ENCODE results near the gene HEY2. TPM values are rescaled to one million over a fixed set of nuclear protein-coding genes. Genes with fewer than 3 reads are reported as not detected.
A peak's percentile ranks its signal among the peaks of the same experiment; 100 is the strongest.

HEY2 gene
- total RNA-seq, 2 experiments from 2014 or later: not detected

DNA sequence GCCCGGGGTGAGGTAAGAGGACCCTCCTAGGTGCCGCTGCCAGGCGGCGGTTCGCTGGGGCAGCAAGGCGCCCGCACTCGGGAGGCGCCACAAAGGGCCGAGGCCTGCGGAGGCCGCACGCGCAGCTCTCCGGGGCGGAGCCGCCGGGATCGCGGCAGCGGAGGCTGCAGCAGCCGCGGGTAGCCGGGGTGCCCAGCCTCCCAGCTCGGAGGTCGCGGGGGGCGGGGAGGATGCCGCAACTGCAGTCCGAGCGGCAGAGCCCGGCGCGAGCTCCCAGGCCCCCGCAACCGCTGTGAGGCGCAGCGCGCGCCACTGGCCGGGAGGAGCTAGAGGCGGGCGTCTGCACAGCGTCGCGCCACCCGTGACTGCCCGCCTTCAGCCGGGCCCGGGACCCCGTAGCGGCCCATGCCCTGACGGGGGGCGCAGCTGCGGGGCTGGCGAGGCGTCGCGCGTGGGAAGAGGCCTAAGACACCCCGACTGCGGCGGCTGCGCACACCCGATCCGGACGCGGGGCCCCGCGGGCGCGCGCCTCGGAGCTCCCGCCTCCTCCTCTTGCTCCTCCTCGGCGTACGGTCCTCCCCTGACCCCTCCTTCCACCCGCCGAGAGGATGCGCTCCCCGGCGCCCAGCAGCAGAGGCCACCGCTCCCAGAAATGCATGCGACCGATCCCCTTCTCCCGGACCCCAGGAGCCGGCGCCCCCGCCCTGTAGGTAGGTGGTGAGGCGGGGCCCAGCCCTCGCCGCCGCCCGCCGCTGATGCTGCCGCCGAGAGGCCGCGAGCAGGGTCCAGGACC lies 41.1 kb downstream of the HEY2 start, which contains the start of gene NCOA7:
NCOA7 (plus strand) TSS at position 603 of the 793 bp plus-strand sequence. CDS start 24,395 bp downstream, outside the sequence.
- peak; percentile 76 for ATAC-seq
- POLR2A ChIA-PET: interaction anchor here (0.7 to 2.9 kb wide), 8 partner anchors 9 to 167 kb away, joined by 3 to 62 read pairs (median 6); partner anchors contain the start of gene HINT3
- H3K4me1 Mint-ChIP-seq: peaks cover 52% of the 10 kb centered on the region

DNA sequence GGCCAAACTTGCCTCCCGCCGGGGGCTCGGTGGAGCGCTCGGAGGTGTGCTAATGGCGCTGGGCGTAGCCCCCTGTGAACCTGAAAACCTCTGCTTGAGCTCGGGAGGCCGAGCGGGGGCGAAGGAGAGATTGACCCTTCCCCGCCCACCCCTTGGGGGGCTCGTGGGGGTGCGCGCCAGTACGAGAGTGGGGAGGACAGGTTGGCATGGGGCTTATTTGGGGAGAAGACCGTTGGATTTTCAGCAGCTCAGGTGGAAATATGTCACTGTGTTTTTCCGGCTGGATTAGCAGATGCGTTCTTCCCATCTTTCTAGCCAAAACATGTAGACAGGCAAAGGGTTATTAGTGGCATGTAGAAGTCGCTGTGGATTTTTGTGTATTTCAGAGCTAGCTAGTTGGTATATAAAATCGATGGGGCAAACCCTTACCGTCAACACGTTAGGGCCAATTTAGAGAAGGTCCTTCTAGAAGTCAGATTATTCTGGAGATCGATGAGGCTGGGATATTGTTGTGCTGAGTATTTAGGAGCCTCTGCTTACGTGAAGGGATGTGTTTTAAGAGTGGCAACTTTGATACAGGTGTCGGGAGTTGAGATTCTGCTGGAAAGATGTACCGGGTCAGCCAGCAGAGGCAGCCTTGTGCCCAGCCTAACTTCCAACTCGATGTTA lies 41.9 kb downstream of the HEY2 start:
- ChIA-PET CTCF (interaction anchor here (0.7 to 4.0 kb wide), 33 partner anchors 10 to 478 kb away, joined by 3 to 80 read pairs (median 4); partner anchors contain the start of genes HINT3 and TRMT11), POLR2A (interaction anchor here (0.7 to 2.9 kb wide), 8 partner anchors 10 to 166 kb away, joined by 3 to 62 read pairs (median 6); partner anchors contain the start of gene HINT3)
- peaks cover 19% of the 10 kb centered on the region for H3K36me3 Mint-ChIP-seq (ENCODE audit: low read depth)
- ATAC-seq: peak; percentile 40
- H3K27me3 Mint-ChIP-seq: no peaks in the 10 kb centered on the region
- DNase-seq: peak; percentile 68
- peak overlapping the region; percentile 96 for H3K4me3 Mint-ChIP-seq
- intact Hi-C loops (cut with DNase I, micrococcal nuclease): loop anchor here (1.0 to 5.0 kb wide), 5 partner anchors 13 to 1476 kb away; partner anchors contain the start of genes RNF146 (in 1 of the 2) and TRMT11 (in 1 of the 2)
- H3K9me3 Mint-ChIP-seq (ENCODE audit: low read depth): no peaks in the 10 kb centered on the region
- peak overlapping the region; percentile 91 for H3K27ac Mint-ChIP-seq
- peaks cover 55% of the 10 kb centered on the region for H3K4me1 Mint-ChIP-seq

More for the DNA sequence above, 41.1 kb downstream of the HEY2 start, which contains the start of gene NCOA7:
- no peaks in the 10 kb centered on the region for H3K9me3 Mint-ChIP-seq (ENCODE audit: low read depth)
- H3K27me3 Mint-ChIP-seq: no peaks in the 10 kb centered on the region
- H3K36me3 Mint-ChIP-seq (ENCODE audit: low read depth): peaks cover 23% of the 10 kb centered on the region
- CTCF ChIA-PET: interaction anchor here (0.6 to 4.0 kb wide), 26 partner anchors 9 to 206 kb away, joined by 3 to 80 read pairs (median 4); partner anchors contain the start of genes HINT3 and TRMT11
- H3K27ac Mint-ChIP-seq: peak within 1 kb of the TSS; percentile 95
- intact Hi-C loops (cut with DNase I, micrococcal nuclease): loop anchor here (1.0 to 5.0 kb wide), 8 partner anchors 9 to 1477 kb away; partner anchors contain the start of genes HEY2 (in 1 of the 2), HINT3 (in 1 of the 2), RNF146 (in 1 of the 2) and TRMT11 (in 1 of the 2)
- H3K4me3 Mint-ChIP-seq: peak within 1 kb of the TSS; percentile 96
- DNase-seq: peak; percentile 89

DNA sequence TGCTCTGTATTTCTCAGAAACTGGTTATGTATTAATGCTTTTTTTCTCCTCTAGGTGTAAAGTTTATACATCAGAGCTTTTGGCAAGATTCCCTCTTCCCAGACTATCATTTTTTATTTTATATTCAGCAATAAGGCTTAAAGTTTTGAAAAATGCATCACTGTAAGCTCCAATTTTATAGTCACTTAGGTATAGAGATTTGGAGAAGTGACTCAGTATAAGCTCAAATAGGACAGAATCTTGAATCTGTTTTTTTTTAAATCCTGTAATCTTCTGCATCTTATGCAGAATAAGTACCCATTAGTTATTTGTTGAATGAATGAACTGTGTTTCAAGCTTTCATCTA lies 42.4 kb downstream of the HEY2 start:
- CTCF ChIA-PET: interaction anchor here (0.7 to 4.0 kb wide), 28 partner anchors 10 to 479 kb away, joined by 3 to 80 read pairs (median 4); partner anchors contain the start of gene HINT3
- peaks cover 55% of the 10 kb centered on the region for H3K4me1 Mint-ChIP-seq

DNA sequence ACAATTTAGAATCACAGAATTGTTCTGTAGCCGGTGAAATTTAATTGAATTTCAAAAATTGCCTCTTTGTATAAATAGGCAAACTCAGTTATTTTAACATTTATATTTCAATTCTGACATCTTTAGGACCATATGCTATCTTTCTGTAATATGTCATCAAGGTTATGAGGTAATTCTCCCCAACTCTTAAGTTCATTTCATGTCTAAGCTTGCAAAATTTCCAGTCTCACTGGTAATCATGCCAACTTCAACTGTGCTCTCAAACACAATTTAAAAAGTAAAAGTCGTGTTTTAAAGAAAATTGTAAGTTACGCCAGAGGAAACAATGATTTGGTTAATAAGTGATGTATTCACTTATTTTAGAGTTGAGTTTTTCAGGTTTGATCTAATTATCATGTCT lies 42.7 kb downstream of the HEY2 start:
- ChIA-PET CTCF (interaction anchor here (0.7 to 4.0 kb wide), 25 partner anchors 10 to 479 kb away, joined by 3 to 80 read pairs (median 4); partner anchors contain the start of gene HINT3), POLR2A (interaction anchor here (1.0 to 2.4 kb wide), 4 partner anchors 15 to 164 kb away, joined by 3 to 21 read pairs (median 6); partner anchors contain the start of gene HINT3)
- no peaks in the 10 kb centered on the region for H3K27me3 Mint-ChIP-seq
- peak overlapping the region; percentile 91 for H3K27ac Mint-ChIP-seq
- peak overlapping the region; percentile 96 for H3K4me3 Mint-ChIP-seq
- intact Hi-C loops (cut with DNase I, micrococcal nuclease): loop anchor here in 1 of 2 experiments (5.0 kb wide), 1 partner anchor 1475 kb away; the partner anchor contains the start of gene RNF146
- no peak for ATAC-seq
- H3K4me1 Mint-ChIP-seq: peaks cover 55% of the 10 kb centered on the region
- H3K9me3 Mint-ChIP-seq (ENCODE audit: low read depth): no peaks in the 10 kb centered on the region
- peaks cover 15% of the 10 kb centered on the region for H3K36me3 Mint-ChIP-seq (ENCODE audit: low read depth)
- DNase-seq: no peak

More for the DNA sequence above, 42.4 kb downstream of the HEY2 start:
- Mint-ChIP-seq H3K36me3 (ENCODE audit: low read depth) (peaks cover 16% of the 10 kb centered on the region), H3K27me3 (no peaks in the 10 kb centered on the region), H3K9me3 (ENCODE audit: low read depth) (no peaks in the 10 kb centered on the region), H3K4me3 (peak overlapping the region; percentile 96), H3K27ac (peak overlapping the region; percentile 91)
- ATAC-seq: no peak
- intact Hi-C loops (cut with DNase I, micrococcal nuclease): loop anchor here (1.0 to 5.0 kb wide), 5 partner anchors 13 to 1476 kb away; partner anchors contain the start of genes RNF146 (in 1 of the 2) and TRMT11 (in 1 of the 2)
- POLR2A ChIA-PET: interaction anchor here (1.0 to 2.9 kb wide), 5 partner anchors 11 to 164 kb away, joined by 3 to 62 read pairs (median 6); partner anchors contain the start of gene HINT3
- DNase-seq: no peak

DNA sequence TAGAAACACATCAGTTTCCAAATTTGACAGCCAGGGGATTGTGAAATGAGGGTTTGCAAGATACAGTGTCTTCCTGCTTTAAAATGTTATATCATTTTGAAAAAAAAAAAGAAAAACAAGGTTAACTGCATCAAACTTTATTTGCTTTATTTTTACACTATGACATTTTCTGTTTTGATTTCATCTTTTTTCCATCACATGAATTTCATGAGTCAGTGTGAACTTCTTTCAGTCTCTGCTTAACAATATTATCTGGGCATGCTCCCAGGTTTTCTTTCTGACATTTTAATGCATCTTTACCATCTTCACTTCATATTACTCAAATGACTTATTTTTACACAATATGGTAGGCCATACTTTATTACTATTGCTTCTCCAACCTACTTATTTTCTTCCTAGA lies 43.2 kb downstream of the HEY2 start:
- Mint-ChIP-seq H3K36me3 (ENCODE audit: low read depth) (peaks cover 14% of the 10 kb centered on the region), H3K4me1 (peaks cover 59% of the 10 kb centered on the region), H3K27ac (peak overlapping the region; percentile 55), H3K27me3 (no peaks in the 10 kb centered on the region), H3K9me3 (ENCODE audit: low read depth) (no peaks in the 10 kb centered on the region), H3K4me3 (peak overlapping the region; percentile 96)
- intact Hi-C loops (cut with DNase I, micrococcal nuclease): loop anchor here in 1 of 2 experiments (5.0 kb wide), 1 partner anchor 1475 kb away; the partner anchor contains the start of gene RNF146
- ChIA-PET POLR2A (interaction anchor here (1.3 kb wide), 1 partner anchor 12 kb away, joined by 3 read pairs; no protein-coding TSS in a partner anchor), CTCF (interaction anchor here (0.9 to 4.0 kb wide), 10 partner anchors 11 to 181 kb away, joined by 3 to 80 read pairs (median 8); partner anchors contain the start of gene HINT3)
- no peak for ATAC-seq
- no peak for DNase-seq

DNA sequence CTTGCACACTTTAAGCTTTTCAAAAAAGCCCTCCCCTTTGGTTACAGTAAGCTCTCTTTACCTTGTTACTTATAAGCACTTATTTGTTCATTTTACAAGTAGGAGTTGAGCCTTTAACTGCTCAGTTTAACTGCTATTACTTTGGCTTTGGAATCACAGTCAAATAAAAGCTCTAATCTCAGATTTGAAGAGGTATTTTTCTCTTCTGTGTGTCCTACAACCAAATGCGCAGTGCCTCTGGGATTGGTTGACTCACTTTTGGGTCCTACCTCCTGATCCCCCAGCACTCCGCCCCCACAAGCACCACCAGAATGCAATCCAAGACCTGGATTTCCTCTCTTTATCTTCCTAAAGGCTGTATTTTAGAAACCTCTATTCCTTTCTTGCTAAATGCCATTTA lies 43.8 kb downstream of the HEY2 start:
- ATAC-seq (no peak), DNase-seq (no peak)
- intact Hi-C loops (cut with DNase I, micrococcal nuclease): loop anchor here in 1 of 2 experiments (5.0 kb wide), 1 partner anchor 1474 kb away; the partner anchor contains the start of gene RNF146
- ChIA-PET CTCF (interaction anchor here (1.0 to 3.6 kb wide), 9 partner anchors 11 to 181 kb away, joined by 3 to 12 read pairs (median 4); partner anchors contain the start of gene HINT3), POLR2A (interaction anchor here (1.1 to 1.3 kb wide), 2 partner anchors 11 to 163 kb away, joined by 3 read pairs; no protein-coding TSS in a partner anchor)
- H3K36me3 Mint-ChIP-seq (ENCODE audit: low read depth): peaks cover 18% of the 10 kb centered on the region
- peak overlapping the region; percentile 96 for H3K4me3 Mint-ChIP-seq
- peaks cover 62% of the 10 kb centered on the region for H3K4me1 Mint-ChIP-seq
- no peaks in the 10 kb centered on the region for H3K9me3 Mint-ChIP-seq (ENCODE audit: low read depth)
- no peaks in the 10 kb centered on the region for H3K27me3 Mint-ChIP-seq
- peak overlapping the region; percentile 76 for H3K27ac Mint-ChIP-seq

DNA sequence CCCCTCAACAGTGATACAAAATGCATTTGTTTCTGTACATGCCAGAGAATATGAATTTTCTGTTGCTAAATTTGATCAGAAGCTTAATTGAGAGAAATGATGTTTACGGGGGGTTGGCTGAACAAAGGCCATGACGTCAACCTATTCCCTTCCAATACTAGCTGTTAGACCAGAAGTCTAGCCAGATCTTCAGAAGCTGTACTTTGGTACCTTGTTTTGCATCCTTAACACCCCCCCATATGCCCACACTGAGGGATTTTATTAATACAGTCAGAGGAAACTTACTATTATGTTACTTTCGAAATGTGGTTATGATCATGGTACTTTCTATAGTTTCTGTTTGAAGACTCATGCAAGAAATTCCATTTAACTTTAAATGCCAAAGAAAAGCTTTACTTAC lies 44.4 kb downstream of the HEY2 start:
- peak; percentile 57 for DNase-seq
- peaks cover 64% of the 10 kb centered on the region for H3K4me1 Mint-ChIP-seq
- H3K36me3 Mint-ChIP-seq (ENCODE audit: low read depth): peaks cover 20% of the 10 kb centered on the region
- ATAC-seq: peak; percentile 11
- POLR2A ChIA-PET: interaction anchor here (0.6 to 1.3 kb wide), 4 partner anchors 11 to 162 kb away, joined by 3 to 5 read pairs (median 4); no protein-coding TSS in a partner anchor
- H3K27me3 Mint-ChIP-seq: no peaks in the 10 kb centered on the region
- CTCF ChIA-PET: interaction anchor here (0.8 to 3.6 kb wide), 13 partner anchors 9 to 180 kb away, joined by 3 to 12 read pairs (median 4); partner anchors contain the start of gene HINT3
- peak overlapping the region; percentile 76 for H3K27ac Mint-ChIP-seq
- peak overlapping the region; percentile 40 for H3K4me3 Mint-ChIP-seq
- intact Hi-C loops (cut with DNase I, micrococcal nuclease): loop anchor here (1.0 to 5.0 kb wide), 3 partner anchors 8 to 1473 kb away; partner anchors contain the start of gene RNF146 (in 1 of the 2)
- no peaks in the 10 kb centered on the region for H3K9me3 Mint-ChIP-seq (ENCODE audit: low read depth)

DNA sequence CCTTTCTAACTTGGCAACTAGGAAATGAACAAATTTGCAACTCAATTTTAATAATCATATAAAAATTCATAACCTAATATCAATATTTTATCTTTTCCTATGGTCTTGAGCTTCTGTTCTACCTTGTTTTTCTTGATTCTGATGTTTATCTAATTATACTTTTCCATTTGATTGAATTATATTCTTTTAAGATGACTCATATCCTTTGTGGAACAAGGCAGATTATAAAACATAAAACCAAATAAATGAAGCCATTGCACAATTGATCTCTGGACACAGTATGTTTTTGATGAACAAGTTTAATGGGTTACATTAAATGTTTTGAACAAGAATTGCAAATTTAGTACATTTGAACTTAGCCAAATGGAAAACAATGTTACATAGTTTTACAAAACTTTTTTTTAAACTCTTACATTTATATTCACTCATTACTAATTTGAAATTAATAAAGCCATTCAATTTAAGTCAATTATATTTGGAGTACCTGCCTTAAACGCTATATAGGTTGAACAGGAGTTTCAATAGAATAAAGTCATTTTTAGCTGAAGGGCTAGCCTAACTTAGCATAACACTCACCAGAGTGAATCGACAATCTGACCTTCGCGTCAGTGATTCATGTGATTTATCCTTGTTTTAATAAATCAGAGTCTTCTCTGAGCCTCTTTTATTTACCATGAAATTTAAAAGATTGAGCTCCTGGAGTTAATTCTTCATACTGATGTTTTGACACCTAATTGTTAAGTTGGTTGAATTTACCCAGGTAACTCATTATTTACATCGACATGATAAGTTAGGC lies 45.1 kb downstream of the HEY2 start:
- Mint-ChIP-seq H3K27me3 (no peaks in the 10 kb centered on the region), H3K4me1 (peaks cover 62% of the 10 kb centered on the region), H3K36me3 (ENCODE audit: low read depth) (peaks cover 24% of the 10 kb centered on the region), H3K27ac (no peak overlapping the region), H3K9me3 (ENCODE audit: low read depth) (no peaks in the 10 kb centered on the region), H3K4me3 (no peak overlapping the region)
- CTCF ChIA-PET: interaction anchor here (0.8 to 3.6 kb wide), 12 partner anchors 9 to 179 kb away, joined by 3 to 12 read pairs (median 4); partner anchors contain the start of gene HINT3
- DNase-seq (no peak), ATAC-seq (no peak)
- POLR2A ChIA-PET: interaction anchor here (0.6 to 1.1 kb wide), 4 partner anchors 13 to 162 kb away, joined by 3 to 5 read pairs (median 4); no protein-coding TSS in a partner anchor
- intact Hi-C loops (cut with DNase I, micrococcal nuclease): loop anchor here (1.0 to 5.0 kb wide), 3 partner anchors 8 to 1473 kb away; partner anchors contain the start of gene RNF146 (in 1 of the 2)

DNA sequence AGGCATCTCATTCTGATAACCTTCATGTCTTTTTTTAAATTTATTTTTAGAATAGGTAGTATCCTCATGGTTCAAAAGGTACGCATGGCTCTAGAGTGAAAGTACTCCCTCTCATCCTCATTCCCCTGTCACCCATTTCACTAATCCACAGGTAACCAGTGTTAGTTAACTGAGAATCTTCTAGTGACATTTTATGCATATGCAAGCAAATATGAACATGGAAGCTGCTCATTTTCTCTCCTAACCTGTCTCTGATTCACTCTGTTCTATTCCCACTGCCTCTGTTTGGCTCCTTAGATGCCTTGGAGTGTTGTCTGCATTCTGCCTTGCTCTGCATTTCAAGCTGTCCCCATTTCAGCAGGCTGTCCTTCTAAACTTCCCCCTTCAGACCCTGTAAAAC lies 45.9 kb downstream of the HEY2 start:
- intact Hi-C loops (cut with DNase I, micrococcal nuclease): no loop called here
- Mint-ChIP-seq H3K27me3 (no peaks in the 10 kb centered on the region), H3K9me3 (ENCODE audit: low read depth) (no peaks in the 10 kb centered on the region), H3K4me3 (no peak overlapping the region), H3K4me1 (peaks cover 57% of the 10 kb centered on the region), H3K36me3 (ENCODE audit: low read depth) (peaks cover 28% of the 10 kb centered on the region), H3K27ac (no peak overlapping the region)
- POLR2A ChIA-PET: interaction anchor here (0.5 kb wide), 1 partner anchor 199 kb away, joined by 3 read pairs; no protein-coding TSS in a partner anchor
- CTCF ChIA-PET: interaction anchor here (1.1 to 3.6 kb wide), 3 partner anchors 9 to 179 kb away, joined by 3 to 12 read pairs (median 9); no protein-coding TSS in a partner anchor
- no peak for ATAC-seq
- DNase-seq: no peak
